Stimulated activated CD8-positive, alpha-beta memory T cell treated with anti-CD3 and anti-CD28 coated beads, Interleukin-4, amount 100 ng/mL, for 24 hours (primary cell): ENCODE results near the gene NOL9.
"Not testable (repeated sequence)": the region's sequence is repeated elsewhere in the genome, so short reads cannot be mapped to it uniquely, and the experiment has no call there.

Source experiments
- DNase-seq: peaks from one replicate; pipeline ENCODE4 v3.0.0-alpha.2; 2020; ENCODE audit warnings: low read depth

Gene NOL9

GRCh38 chr1:6502000-6502891 is 52.1 kb downstream of the NOL9 start:
- no peak for DNase-seq

- DNase-seq: no peak
These were observed 53.0 kb downstream of the NOL9 start for GRCh38 chr1:6501279-6501813.

GRCh38 chr1:6500544-6501278 is 53.6 kb downstream of the NOL9 start:
- DNase-seq: no peak

- no peak for DNase-seq
These were observed 55.0 kb downstream of the NOL9 start for GRCh38 chr1:6499296-6499695.

- no peak for DNase-seq
These were observed 55.7 kb downstream of the NOL9 start for GRCh38 chr1:6498576-6499111.

- no peak for DNase-seq
These were observed 56.3 kb downstream of the NOL9 start for GRCh38 chr1:6497867-6498575.

- peak; percentile 33 for DNase-seq
These were observed 57.0 kb downstream of the NOL9 start for GRCh38 chr1:6497215-6497866.

- no peak for DNase-seq
These were observed 57.5 kb downstream of the NOL9 start for GRCh38 chr1:6496890-6497214.

- DNase-seq: no peak
These were observed 58.0 kb downstream of the NOL9 start for GRCh38 chr1:6496365-6496721.

GRCh38 chr1:6495540-6496364 is 58.6 kb downstream of the NOL9 start:
- no peak for DNase-seq

GRCh38 chr1:6495041-6495441 is 59.3 kb downstream of the NOL9 start:
- DNase-seq: no peak

GRCh38 chr1:6494627-6495026 is 59.7 kb downstream of the NOL9 start:
- DNase-seq: no peak

GRCh38 chr1:6493834-6494223 is 60.5 kb downstream of the NOL9 start:
- DNase-seq: not testable (repeated sequence)

- no peak for DNase-seq
These were observed 62.3 kb downstream of the NOL9 start for GRCh38 chr1:6491966-6492365.

GRCh38 chr1:6491480-6491962 is 62.8 kb downstream of the NOL9 start, which contains the start of gene PLEKHG5:
Gene PLEKHG5 (minus strand): TSS chr1:6491667. CDS start chr1:6477571, 14,096 bp downstream.
- no peak for DNase-seq

GRCh38 chr1:6491081-6491449 is 63.2 kb downstream of the NOL9 start:
- DNase-seq: no peak

- DNase-seq: peak; percentile 31
These were observed 63.9 kb downstream of the NOL9 start for GRCh38 chr1:6490181-6491080.

- DNase-seq: peak; percentile 61
These were observed 64.5 kb downstream of the NOL9 start for GRCh38 chr1:6489799-6490180.

GRCh38 chr1:6489383-6489765 is 64.9 kb downstream of the NOL9 start:
- no peak for DNase-seq
